GM19438 (cell line): ENCODE measurements around the gene ATP1A3.

Experiments
- ATAC-seq: cut with Tn5 transposase; IDR thresholded peaks from one replicate; pipeline ENCODE4 v1.9.1; 2021; ENCODE audit warnings: low read depth; ENCODE audit not compliant: unreplicated experiment

The ATP1A3 gene

DNA sequence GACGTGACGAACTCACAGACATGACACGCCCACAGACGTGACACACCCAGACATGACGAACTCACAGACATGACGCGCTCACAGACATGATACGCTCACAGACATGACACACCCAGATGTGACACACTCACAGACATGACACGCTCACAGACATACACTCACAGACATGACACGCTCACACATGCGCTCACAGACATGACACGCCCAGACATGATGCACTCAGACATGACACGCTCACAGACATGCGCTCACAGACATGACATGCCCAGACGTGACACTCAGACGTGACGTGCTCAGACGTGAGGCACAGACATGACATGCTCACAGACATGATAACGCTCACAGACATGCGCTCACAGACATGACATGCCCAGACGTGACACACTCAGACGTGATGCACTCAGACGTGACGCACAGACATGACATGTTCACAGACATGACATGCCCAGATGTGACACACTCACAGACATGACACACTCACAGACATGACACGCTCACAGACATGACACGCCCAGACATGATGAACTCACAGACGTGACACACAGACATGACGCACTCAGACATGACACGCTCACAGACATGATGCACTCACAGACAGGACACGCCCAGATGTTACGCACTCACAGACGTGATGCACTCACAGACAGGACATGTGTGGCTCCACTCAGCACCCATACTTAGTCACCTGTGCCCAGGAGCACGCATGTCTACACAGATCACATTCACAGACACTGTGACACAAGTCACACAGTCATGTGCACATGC lies 73.9 kb downstream of the ATP1A3 start:
- no peak for ATAC-seq

DNA sequence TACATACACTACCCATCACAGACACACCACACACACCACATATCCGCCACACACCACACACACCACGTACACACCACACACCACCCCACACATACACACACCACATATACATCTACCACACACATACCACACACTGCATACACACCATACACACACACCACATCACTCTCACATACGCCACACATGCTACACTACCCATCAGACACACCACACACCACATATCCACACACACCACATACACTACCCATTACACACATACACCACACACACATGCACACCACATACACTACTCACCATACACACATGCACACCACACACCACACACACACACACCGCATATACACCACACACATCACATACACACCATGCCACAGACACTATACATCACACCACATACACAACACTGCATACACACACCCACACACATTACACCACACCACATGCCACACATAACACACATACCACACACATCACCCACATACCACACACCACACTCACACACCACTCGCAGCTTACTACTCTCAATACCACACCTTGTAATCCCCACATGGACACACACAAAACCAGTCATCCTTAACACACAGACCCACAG lies 75.3 kb downstream of the ATP1A3 start:
- ATAC-seq, result no peak

DNA sequence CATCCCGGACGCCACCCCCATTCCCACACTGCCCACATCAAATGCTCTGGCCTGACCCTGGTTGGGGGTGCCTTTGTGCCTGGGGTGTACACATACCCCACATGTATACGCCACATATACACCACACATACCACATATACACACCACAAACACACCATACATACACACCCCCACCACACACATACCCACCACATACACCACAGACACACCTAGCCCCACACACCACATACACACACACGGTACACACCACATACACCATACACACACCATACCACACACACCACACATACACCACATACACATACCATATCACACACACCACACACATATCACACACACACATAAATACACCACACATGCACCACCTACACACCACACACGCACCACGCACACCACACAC lies 75.9 kb downstream of the ATP1A3 start:
- no peak for ATAC-seq

DNA sequence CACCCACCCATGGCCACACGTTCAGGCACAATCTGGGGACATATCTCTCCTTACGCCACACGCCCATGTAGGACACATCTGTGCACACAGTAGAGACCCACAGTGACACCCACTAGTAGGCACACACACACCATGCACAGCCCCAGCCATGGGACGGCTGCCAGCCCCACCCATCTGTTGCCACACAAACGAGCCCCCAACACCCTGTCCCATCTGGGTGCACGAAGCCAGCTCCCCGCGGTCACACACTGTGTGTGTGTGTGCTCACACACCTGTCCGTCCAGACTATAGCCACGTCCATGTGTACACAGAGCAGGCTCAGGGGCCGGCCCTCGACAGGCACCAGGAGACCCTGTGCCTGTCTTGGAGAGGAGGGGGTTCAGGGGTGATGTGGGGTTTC lies 76.4 kb downstream of the ATP1A3 start:
- ATAC-seq, result no peak
